GM19351 (cell line): ENCODE results near the gene OR10A6.

Experiments used
- ATAC-seq: cut with Tn5 transposase; IDR thresholded peaks from one replicate; pipeline ENCODE4 v1.9.1; 2021; ENCODE audit warnings: mild to moderate bottlenecking, moderate library complexity; ENCODE audit not compliant: unreplicated experiment

The OR10A6 gene, protein sequence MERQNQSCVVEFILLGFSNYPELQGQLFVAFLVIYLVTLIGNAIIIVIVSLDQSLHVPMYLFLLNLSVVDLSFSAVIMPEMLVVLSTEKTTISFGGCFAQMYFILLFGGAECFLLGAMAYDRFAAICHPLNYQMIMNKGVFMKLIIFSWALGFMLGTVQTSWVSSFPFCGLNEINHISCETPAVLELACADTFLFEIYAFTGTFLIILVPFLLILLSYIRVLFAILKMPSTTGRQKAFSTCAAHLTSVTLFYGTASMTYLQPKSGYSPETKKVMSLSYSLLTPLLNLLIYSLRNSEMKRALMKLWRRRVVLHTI

DNA sequence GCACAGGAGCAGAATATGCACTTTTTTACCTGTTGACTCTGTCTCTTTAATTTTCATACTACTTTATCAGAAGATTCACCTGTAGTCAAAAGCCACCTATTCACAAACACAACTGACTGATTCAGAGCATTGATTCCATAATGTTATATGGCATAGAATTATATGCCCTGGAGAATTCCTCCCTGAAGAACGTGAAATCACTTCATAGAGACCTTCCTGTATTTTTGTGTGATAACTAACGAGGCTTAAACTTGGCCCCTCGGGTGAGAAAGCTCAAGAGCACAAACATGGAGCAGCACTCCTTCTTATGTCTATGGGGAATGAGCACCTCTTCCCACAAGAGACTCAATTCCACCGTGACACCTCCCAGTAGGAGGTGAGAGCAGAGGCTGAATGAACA is at the start of gene OR10A6:
Gene OR10A6 (minus strand): TSS at position 101 of the 400 bp plus-strand sequence. CDS start 2,606 bp downstream, outside the sequence.
- no peak for ATAC-seq

DNA sequence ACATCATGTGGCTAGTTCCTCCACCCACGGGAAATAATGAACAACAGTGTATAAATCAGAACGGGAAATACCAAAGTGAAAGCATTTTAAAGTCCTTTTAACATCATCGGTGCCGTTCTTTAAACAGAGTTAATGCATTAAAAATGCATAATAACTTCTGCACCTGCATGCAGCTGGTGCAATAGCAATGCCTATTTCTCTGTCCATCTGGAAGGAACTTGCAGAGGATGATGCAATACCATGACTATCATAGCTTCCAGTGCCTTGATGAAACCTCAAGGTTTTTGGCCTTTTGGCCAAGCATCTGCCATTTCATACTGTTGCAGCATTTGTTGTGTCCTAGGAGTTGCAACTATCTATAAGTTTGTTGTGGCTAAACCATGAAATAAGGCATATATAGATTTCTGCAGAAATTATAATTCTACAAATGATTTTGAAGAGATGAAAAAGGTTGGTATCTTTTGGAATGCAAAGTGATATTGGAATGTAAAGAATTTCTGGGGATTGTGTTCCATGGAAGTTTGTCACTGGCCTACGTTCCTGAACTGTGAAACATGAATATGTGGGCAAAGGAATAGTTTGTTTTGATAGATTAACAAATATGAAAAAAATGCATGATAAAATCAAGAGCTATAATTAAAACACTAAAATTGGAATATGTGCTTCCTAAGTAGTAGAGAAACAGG is 46.3 kb upstream of the OR10A6 start:
- no peak for ATAC-seq

GRCh38 chr11:7974668-7975067 is 43.6 kb upstream of the OR10A6 start:
- no peak for ATAC-seq

- ATAC-seq, result no peak
Measured at GRCh38 chr11:7973011-7973410, 41.9 kb upstream of the OR10A6 start.

DNA sequence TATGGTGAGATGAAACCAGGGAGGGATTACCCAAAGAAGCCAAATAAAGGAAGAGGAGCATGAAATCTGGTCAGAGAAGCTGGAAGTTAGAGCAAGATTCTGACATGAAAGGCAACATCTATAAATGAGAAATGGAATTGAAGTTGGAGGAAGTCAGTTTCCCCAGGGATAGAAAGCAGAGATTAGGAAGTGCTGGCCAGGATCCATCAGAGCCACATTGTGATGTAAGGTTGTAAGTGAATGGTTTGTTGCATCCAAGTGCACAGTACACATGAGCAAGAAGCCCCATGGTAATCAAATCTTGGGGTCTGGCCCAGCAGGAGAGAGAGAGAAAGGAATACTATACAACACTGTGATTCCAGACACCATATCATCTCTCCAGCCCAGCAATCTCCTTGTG is 40.8 kb upstream of the OR10A6 start:
- ATAC-seq, result no peak

- ATAC-seq, result no peak
Measured at GRCh38 chr11:7969756-7970646, 38.9 kb upstream of the OR10A6 start.

GRCh38 chr11:7968686-7969085 is 37.6 kb upstream of the OR10A6 start:
- no peak for ATAC-seq

GRCh38 chr11:7967826-7968225 is 36.8 kb upstream of the OR10A6 start:
- no peak for ATAC-seq

- no peak for ATAC-seq
Measured at GRCh38 chr11:7967097-7967496, 36.0 kb upstream of the OR10A6 start.

- ATAC-seq, result no peak
Measured at GRCh38 chr11:7965386-7965785, 34.3 kb upstream of the OR10A6 start, which contains the start of gene NLRP10. TSS of gene NLRP10 (minus strand) at chr11:7965447. CDS start at chr11:7963495, 1,952 bp downstream.

- no peak for ATAC-seq
Measured at GRCh38 chr11:7964873-7965272, 33.8 kb upstream of the OR10A6 start.

DNA sequence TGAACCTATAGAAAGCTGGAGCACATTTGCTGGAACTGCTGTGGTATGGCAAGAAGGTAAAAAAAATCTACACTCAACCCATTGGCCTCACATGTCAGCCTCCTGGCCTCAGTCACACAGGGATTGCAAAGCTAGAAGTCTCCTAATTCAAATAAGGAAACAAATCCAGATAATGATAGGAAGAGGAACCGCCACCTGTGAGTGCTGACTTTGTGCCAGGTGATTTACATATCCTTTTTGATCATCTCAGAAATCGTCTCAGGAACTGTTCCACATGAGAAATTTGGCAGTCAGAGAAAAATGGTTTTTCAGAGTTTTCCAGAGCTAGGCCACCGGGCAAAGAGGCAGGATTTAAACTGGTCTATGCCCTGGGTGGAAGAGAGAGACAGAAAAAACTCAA is 33.2 kb upstream of the OR10A6 start:
- ATAC-seq, result no peak

DNA sequence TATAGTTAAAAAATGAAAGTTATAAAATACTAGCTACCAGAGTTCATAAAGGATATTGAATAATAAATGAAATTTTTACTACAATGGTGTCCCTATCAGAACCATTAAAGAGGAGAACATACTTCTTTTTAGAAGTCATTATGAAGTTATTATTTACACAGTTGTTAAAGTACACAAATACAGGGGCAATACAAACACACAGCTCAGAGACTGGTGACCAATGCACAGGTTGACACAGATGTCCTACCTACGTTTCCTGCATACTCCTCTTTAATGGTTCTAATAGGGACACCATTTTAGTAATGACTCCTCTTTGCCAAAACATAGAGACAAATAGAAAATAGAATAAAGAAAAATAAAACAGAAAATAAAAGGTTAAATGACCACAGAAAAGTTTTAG is 24.1 kb upstream of the OR10A6 start:
- no peak for ATAC-seq

DNA sequence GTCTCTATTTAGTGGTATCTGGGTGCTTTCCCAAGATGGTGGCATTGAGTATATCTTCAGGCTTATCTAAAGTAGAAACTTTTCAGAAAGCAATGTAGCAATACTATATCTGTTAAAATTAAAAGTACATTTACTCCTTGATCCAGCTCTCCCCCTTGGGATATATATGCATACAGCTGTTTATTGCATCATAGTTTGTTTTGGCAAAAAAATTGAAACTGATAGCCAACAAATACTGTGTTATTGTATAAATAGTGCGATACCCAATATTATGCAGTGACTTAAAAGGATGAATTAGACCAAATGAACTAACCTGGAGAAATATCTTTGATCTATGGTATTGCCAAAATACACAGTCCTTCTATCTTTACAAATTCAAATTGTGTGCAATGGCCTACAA is 18.9 kb upstream of the OR10A6 start:
- no peak for ATAC-seq

DNA sequence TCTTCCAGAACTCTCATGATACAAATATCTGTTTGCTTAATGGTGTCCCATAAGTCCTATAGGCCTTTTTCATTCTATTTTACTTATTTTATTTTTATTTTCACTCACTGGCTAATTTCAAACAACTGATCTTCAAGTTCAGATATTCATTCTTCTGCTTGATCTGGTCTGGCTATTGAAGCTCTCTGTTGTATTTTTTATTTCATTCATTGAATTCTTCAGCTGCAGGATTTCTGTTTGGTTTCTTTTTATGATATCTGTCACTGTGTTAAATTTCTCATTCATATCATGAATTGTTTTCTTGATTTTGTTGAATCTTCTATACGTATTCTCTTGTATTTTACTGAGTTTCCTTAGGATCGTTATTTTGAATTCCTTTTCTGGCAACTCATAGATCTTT is 13.1 kb upstream of the OR10A6 start:
- ATAC-seq, result no peak

DNA sequence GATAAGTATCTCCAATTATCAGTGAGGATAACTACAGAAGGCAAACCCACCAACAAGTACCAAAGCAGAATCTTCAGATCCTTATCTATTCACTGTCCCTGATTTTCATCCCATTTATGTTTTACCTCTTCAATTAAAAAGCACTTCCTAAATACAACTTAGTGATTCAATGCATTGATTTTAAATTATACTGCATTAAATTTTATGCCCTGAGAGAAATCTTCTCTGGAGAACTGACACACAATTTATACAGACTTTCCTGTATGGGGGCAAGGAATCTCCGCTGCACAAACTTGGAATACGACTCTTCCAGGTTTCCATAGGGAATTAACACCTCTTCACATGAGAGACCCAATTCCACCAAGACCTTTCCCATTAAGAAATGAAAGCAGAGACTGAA is 10.5 kb upstream of the OR10A6 start, which contains the start of gene OR10A3:
Gene OR10A3 (minus strand): TSS at position 101 of the 400 bp plus-strand sequence. CDS start 2,188 bp downstream, outside the sequence.
- ATAC-seq, result no peak

DNA sequence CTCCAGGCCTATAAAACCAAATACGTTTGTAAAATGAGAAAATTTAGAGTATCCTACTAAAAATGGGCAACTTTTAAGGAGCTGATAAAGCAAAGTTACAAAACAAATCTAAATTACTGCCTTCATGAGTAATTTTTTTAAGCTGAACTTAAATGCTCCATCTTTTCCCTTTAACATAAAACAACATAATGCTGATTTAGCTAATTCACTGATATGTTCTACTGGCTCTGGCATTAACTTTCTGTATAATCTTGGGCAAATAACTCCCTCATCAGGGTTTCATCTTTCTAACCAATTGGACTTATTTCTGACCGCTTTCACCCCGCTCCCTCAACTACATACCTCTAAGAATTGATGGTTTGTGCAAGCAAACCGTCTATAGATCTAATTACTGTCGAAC is 10.1 kb upstream of the OR10A6 start:
- no peak for ATAC-seq

GRCh38 chr11:7936615-7937014 is 5.5 kb upstream of the OR10A6 start:
- no peak for ATAC-seq

DNA sequence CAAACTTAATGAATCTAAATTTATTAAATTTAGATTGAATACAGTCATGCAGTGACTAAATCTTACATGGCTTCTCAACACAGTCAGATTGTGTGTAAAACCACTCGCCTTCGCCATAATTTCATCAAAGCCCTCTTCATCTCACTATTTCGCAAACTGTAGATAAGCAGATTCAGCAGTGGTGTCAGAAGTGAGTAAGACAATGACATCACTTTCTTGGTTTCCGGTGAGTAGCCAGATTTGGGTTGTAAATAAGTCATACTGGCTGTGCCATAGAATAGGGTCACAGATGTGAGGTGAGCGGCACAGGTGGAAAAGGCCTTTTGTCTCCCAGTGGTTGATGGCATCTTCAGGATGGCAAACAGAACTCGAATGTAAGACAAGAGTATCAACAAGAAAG is 3.4 kb downstream of the OR10A6 start:
- no peak for ATAC-seq

DNA sequence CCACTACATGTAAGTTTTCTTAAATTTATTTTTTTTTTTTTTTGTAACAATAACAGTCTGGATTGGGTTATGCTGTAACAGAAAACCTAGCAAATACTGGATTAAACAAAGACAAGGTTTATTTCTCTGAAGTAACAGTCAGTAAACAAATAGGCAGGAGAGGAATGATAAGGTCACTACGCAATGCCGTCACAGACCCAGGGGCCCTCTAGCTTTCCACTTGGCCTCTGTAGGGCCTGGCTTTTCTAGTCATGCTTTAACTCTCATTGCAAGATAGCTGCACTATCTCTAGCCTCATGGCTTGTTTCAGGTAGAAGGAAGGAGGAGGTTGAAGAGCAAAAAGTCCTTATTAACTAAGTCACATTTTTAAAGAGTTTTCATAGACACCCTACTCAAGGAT is 6.5 kb downstream of the OR10A6 start:
- no peak for ATAC-seq

GRCh38 chr11:7918141-7918540 is 12.9 kb downstream of the OR10A6 start:
- ATAC-seq, result no peak
